B cell (primary cell): ENCODE data around the gene NADSYN1. TPM values are rescaled to one million over a fixed set of nuclear protein-coding genes. Genes with fewer than 3 reads are reported as not detected.
"Not testable (repeated sequence)": the region's sequence is repeated elsewhere in the genome, so short reads cannot be mapped to it uniquely, and the experiment has no call there.

ENCODE experiments used
- ATAC-seq: fragments of 200-7000 bp; cut with Tn5 transposase; one replicate; pipeline ENCODE4 v1.10.0; 2021; ENCODE audit warnings: low read depth, mild to moderate bottlenecking, moderate number of reproducible peaks, moderate library complexity
- CTCF ChIA-PET: fragments of 350-600 bp; sonication (Branson Sonifier 250); formaldehyde crosslinking; loops from one replicate; lab custom pipeline; 2021; ENCODE audit warnings: antibody characterized with exemption, inconsistent platforms; lab: Charles Lee
- POLR2A ChIA-PET: fragments of 350-600 bp; sonication (Branson Sonifier 250); formaldehyde crosslinking; loops from one replicate; lab custom pipeline; 2021; ENCODE audit warnings: antibody characterized with exemption; lab: Charles Lee
- DNase-seq: peaks from one replicate; pipeline ENCODE4 v3.0.0; 2013
- H2AFZ ChIP-seq: 2 replicates; pipeline ENCODE4 v1.6.1; 2012; ENCODE audit warnings: mild to moderate bottlenecking, low read depth, low read length; ENCODE audit not compliant: insufficient read depth, poor library complexity, severe bottlenecking
- H3K27ac ChIP-seq, 2 donors: 1 replicate in 1 of 2; 2 replicates in 1 of 2; pipeline ENCODE4 v1.5.1; 2012 to 2013; ENCODE audit warnings: low read length in 2 of 2, mild to moderate bottlenecking in 2 of 2, moderate library complexity in 1 of 2
- H3K27me3 ChIP-seq, 4 experiments: fragments of 200-600 bp in 1 of 4; sonication (generic) in 1 of 4; replicated peaks in 1 of 4; 1 replicate in 2 of 4; 2 replicates in 2 of 4; pipeline versions ENCODE4 v1.6.1 to v1.7.0; 2013 to 2016; ENCODE audit warnings: low read length in 3 of 4, mild to moderate bottlenecking in 2 of 4, mixed read lengths in 1 of 4, moderate library complexity in 1 of 4; ENCODE audit not compliant: insufficient read depth in 4 of 4, control insufficient read depth in 3 of 4; ENCODE audit errors: control extremely low read depth in 1 of 4
- H3K36me3 ChIP-seq, 2 experiments: replicated peaks in 1 of 2; 1 replicate in 1 of 2; 2 replicates in 1 of 2; pipeline versions ENCODE4 v1.6.1 to v1.7.1; 2013; ENCODE audit warnings: low read length in 1 of 2; ENCODE audit not compliant: insufficient read depth in 2 of 2, control insufficient read depth in 1 of 2; ENCODE audit errors: control extremely low read depth in 1 of 2, extremely low read depth in 1 of 2
- H3K4me1 ChIP-seq, 2 donors: fragments of 200-600 bp in 1 of 2; sonication (generic) in 1 of 2; 1 replicate in 1 of 2; 2 replicates in 1 of 2; pipeline versions ENCODE4 v1.5.1 to v1.6.1; 2013 to 2017; ENCODE audit warnings: low read length in 2 of 2; ENCODE audit not compliant: control insufficient read depth in 2 of 2, insufficient read depth in 2 of 2
- H3K4me2 ChIP-seq: replicated peaks from 2 replicates; pipeline ENCODE3; 2012; ENCODE audit warnings: mild to moderate bottlenecking, low read depth, low read length; ENCODE audit not compliant: poor library complexity, severe bottlenecking
- H3K4me3 ChIP-seq, 5 experiments: fragments of 200-600 bp in 1 of 5; sonication (generic) in 1 of 5; 1 replicate in 3 of 5; 2 replicates in 2 of 5; pipeline versions ENCODE4 v1.5.1 to v1.7.0; 2011 to 2016; ENCODE audit warnings: low read length in 4 of 5, mild to moderate bottlenecking in 4 of 5, low read depth in 2 of 5, control low read depth in 1 of 5, moderate library complexity in 1 of 5; ENCODE audit not compliant: insufficient read depth in 1 of 5; ENCODE audit errors: control extremely low read depth in 1 of 5, extremely low read depth in 1 of 5
- H3K79me2 ChIP-seq: fragments of 200-600 bp; sonication (generic); one replicate; pipeline ENCODE4 v1.6.0; 2016; ENCODE audit warnings: low read length; ENCODE audit not compliant: control insufficient read depth, insufficient read depth
- H3K9ac ChIP-seq: fragments of 200-600 bp; sonication (generic); 2 replicates; pipeline ENCODE4 v1.6.1; 2017; ENCODE audit warnings: mild to moderate bottlenecking, low read length, moderate library complexity
- H3K9me3 ChIP-seq, 3 donors: one replicate each; pipeline versions ENCODE4 v1.6.1 to v1.7.1; 2013; ENCODE audit warnings: low read length in 2 of 3; ENCODE audit not compliant: control insufficient read depth in 2 of 3, insufficient read depth in 1 of 3; ENCODE audit errors: control extremely low read depth in 1 of 3
- H4K20me1 ChIP-seq: 2 replicates; pipeline ENCODE4 v1.6.0; 2012; ENCODE audit warnings: mild to moderate bottlenecking, low read length; ENCODE audit not compliant: insufficient read depth, control insufficient read depth, poor library complexity, severe bottlenecking
- H3K27ac Mint-ChIP-seq: one replicate; pipeline ENCODE4 v1.8.0; 2021; ENCODE audit warnings: mixed read lengths
- H3K27me3 Mint-ChIP-seq: one replicate; pipeline ENCODE4 v1.8.0; 2021; ENCODE audit warnings: mixed read lengths
- H3K4me1 Mint-ChIP-seq: one replicate; pipeline ENCODE4 v1.8.0; 2021; ENCODE audit warnings: mixed read lengths
- H3K4me3 Mint-ChIP-seq: one replicate; pipeline ENCODE4 v1.8.0; 2021; ENCODE audit warnings: mixed read lengths
- H3K9me3 Mint-ChIP-seq: one replicate; pipeline ENCODE4 v1.8.0; 2022; ENCODE audit warnings: mixed read lengths; ENCODE audit not compliant: insufficient read depth
- CTCF ChIP-seq: fragments of 200-600 bp; IDR thresholded peaks from one replicate; pipeline ENCODE4 v1.8.0; 2022; ENCODE audit warnings: antibody characterized with exemption, mild to moderate bottlenecking
- EZH2 ChIP-seq: IDR thresholded peaks from 2 replicates; pipeline ENCODE4 v1.6.1; 2012; ENCODE audit warnings: borderline replicate concordance, low read depth, mild to moderate bottlenecking, moderate library complexity, low read length; ENCODE audit not compliant: insufficient read depth, poor library complexity, severe bottlenecking
- whole genome bisulfite sequencing: methylation state at CpG from one replicate; pipeline ENCODE4 v1.1.5; 2013; ENCODE audit warnings: missing lambda C conversion rate; ENCODE audit not compliant: insufficient coverage; 5-methylcytosine and 5-hydroxymethylcytosine counted together
- intact Hi-C: fragments of 100-400 bp; cut with micrococcal nuclease; formaldehyde crosslinking; loops from one replicate; pipeline ENCODE4 v1.10.0; 2022
- polyA plus RNA-seq: library from polyadenylated mRNA; depleted of rRNA; stranded (reverse); fragments of >200 nt; gene quantifications from 2 replicates; pipeline ENCODE4 v1.2.3, GENCODE V29; 2012
- total RNA-seq, 2 donors: library from RNA; stranded (reverse); fragments of 120-200 nt in 1 of 2; gene quantifications; 1 replicate in 1 of 2; 2 replicates in 1 of 2; pipeline versions ENCODE4 v1.2.3 to v1.2.4, GENCODE V29; 2013 to 2022

Gene NADSYN1
- total and polyA plus RNA-seq, 2 donors (not counting 1 experiment from before 2014, with no cell fraction given): 153 to 222 TPM

- H3K4me2 ChIP-seq, H3K27ac ChIP-seq, H3K36me3 ChIP-seq, H4K20me1 ChIP-seq, DNase-seq, H2AFZ ChIP-seq, H3K9me3 ChIP-seq, H3K9me3 Mint-ChIP-seq, H3K9ac ChIP-seq, H3K79me2 ChIP-seq, H3K4me3 Mint-ChIP-seq, POLR2A ChIA-PET, H3K27me3 Mint-ChIP-seq, ATAC-seq, H3K4me3 ChIP-seq, H3K27me3 ChIP-seq, CTCF ChIA-PET: not testable (repeated sequence)
- WGBS: no CpG with 5 or more reads among the region's 3 CpGs
- H3K4me1 ChIP-seq: peaks cover 33 to 48% of the 10 kb centered on the region in 2 donors
- peaks cover 66% of the 10 kb centered on the region for H3K4me1 Mint-ChIP-seq
- H3K27ac Mint-ChIP-seq: peak overlapping the region; percentile 26
- intact Hi-C loops: loop anchor here (5.0 kb wide), 1 partner anchor 50 kb away; no protein-coding TSS in a partner anchor
Measured at GRCh38 chr11:71422318-71422717, 30.7 kb upstream of the NADSYN1 start.

GRCh38 chr11:71423181-71423790 is 29.7 kb upstream of the NADSYN1 start:
- ChIA-PET CTCF (no interaction called here), POLR2A (no interaction called here)

More at GRCh38 chr11:71423181-71423790, 29.7 kb upstream of the NADSYN1 start:
- TF ChIP-seq EZH2: no peak
- no peak for TF ChIP-seq CTCF
- Histone ChIP-seq H3K9me3 (no peaks in the 10 kb centered on the region), H3K27ac (no peak overlapping the region), H3K9ac (no peak overlapping the region), H3K4me3 (no peak overlapping the region), H4K20me1 (no peaks in the 10 kb centered on the region), H3K27me3 (no peaks in the 10 kb centered on the region), H3K4me2 (peak overlapping the region; percentile 15), H3K79me2 (no peaks in the 10 kb centered on the region), H3K4me1 (peaks cover 29 to 43% of the 10 kb centered on the region in 2 donors), H3K36me3 (no peaks in the 10 kb centered on the region), H2AFZ (no peak overlapping the region)
- H3K9me3 Mint-ChIP-seq: no peaks in the 10 kb centered on the region
- intact Hi-C loops: loop anchor here (5.0 kb wide), 1 partner anchor 51 kb away; no protein-coding TSS in a partner anchor
- no peaks in the 10 kb centered on the region for H3K27me3 Mint-ChIP-seq
- H3K4me3 Mint-ChIP-seq: no peak overlapping the region
- peak overlapping the region; percentile 3 for H3K27ac Mint-ChIP-seq
- peaks cover 57% of the 10 kb centered on the region for H3K4me1 Mint-ChIP-seq
- 86% methylated on average over 2 of the region's 7 CpGs for WGBS
- DNase-seq (peak; percentile 29), ATAC-seq (no peak)
